Endothelial cell (in vitro differentiated cells): ENCODE measurements around the gene AGR2. TPM values are rescaled to one million over a fixed set of nuclear protein-coding genes. Genes with fewer than 3 reads are reported as not detected.

Experiments
- DNase-seq: peaks from one replicate; pipeline ENCODE4 v3.0.0; 2021; ENCODE audit warnings: low spot score
- H3K27ac Mint-ChIP-seq: one replicate; pipeline ENCODE4 v1.8.0; 2021; ENCODE audit warnings: mixed read lengths, inconsistent platforms; ENCODE audit not compliant: unreplicated experiment
- H3K27me3 Mint-ChIP-seq: one replicate; pipeline ENCODE4 v1.8.0; 2021; ENCODE audit warnings: mild to moderate bottlenecking, moderate library complexity, mixed read lengths, inconsistent platforms; ENCODE audit not compliant: unreplicated experiment
- H3K36me3 Mint-ChIP-seq: one replicate; pipeline ENCODE4 v1.8.0; 2021; ENCODE audit warnings: mild to moderate bottlenecking, low read depth, mixed read lengths, inconsistent platforms; ENCODE audit not compliant: unreplicated experiment
- H3K4me1 Mint-ChIP-seq: one replicate; pipeline ENCODE4 v1.8.0; 2021; ENCODE audit warnings: mild to moderate bottlenecking, mixed read lengths, inconsistent platforms; ENCODE audit not compliant: unreplicated experiment
- H3K4me3 Mint-ChIP-seq: one replicate; pipeline ENCODE4 v1.8.0; 2021; ENCODE audit warnings: mild to moderate bottlenecking, mixed read lengths, inconsistent platforms; ENCODE audit not compliant: unreplicated experiment
- H3K9me3 Mint-ChIP-seq: one replicate; pipeline ENCODE4 v1.8.0; 2021; ENCODE audit warnings: mixed read lengths, inconsistent platforms; ENCODE audit not compliant: unreplicated experiment
- total RNA-seq: library from RNA; stranded (reverse); fragmentation: NEBNext Ultra II Directional; extraction: Animal tissue kit (Norgen Biotek cat#: 25700); gene quantifications from one replicate; pipeline ENCODE4 v1.2.1, GENCODE V29; 2021; ENCODE audit not compliant: unreplicated experiment
- TF ChIP-seq, protein P1 (sequence below): fragments of 200-600 bp; sonication (generic); IDR thresholded peaks from one replicate; pipeline ENCODE4 v1.5.0; 2021; ENCODE audit warnings: antibody characterized with exemption; ENCODE audit not compliant: unreplicated experiment

AGR2 gene
- total RNA-seq, 1 donor from 2014 or later, result not detected

GRCh38 chr7:16839646-16840045 lies 34.8 kb upstream of the AGR2 start:
- Mint-ChIP-seq H3K4me3 (no peak overlapping the region), H3K4me1 (peaks cover 3% of the 10 kb centered on the region)

DNA sequence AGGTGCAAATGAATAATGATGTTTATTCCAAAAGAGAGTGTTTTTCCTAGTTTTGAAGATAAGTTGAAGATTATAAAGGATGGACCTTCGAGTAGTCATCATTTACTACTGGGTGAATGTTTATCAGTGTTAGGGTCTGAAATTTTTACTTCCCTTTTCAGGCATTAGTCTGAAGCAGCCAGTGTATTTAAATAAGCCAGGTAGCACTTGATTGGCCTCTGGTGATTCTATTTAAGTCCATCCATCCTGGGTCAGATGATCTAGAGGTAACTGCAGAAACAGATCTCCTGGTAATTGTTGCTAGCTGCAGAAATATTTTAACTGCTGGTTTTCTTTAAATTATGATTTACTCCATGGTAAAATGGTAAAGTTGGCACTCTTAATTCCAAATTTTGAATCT lies 34.1 kb upstream of the AGR2 start:
- Mint-ChIP-seq H3K4me3 (no peak overlapping the region), H3K27ac (no peak overlapping the region), H3K36me3 (no peaks in the 10 kb centered on the region), H3K4me1 (peaks cover 3% of the 10 kb centered on the region), H3K9me3 (no peaks in the 10 kb centered on the region), H3K27me3 (no peaks in the 10 kb centered on the region)
- DNase-seq, result no peak
- TF ChIP-seq, protein P1, sequence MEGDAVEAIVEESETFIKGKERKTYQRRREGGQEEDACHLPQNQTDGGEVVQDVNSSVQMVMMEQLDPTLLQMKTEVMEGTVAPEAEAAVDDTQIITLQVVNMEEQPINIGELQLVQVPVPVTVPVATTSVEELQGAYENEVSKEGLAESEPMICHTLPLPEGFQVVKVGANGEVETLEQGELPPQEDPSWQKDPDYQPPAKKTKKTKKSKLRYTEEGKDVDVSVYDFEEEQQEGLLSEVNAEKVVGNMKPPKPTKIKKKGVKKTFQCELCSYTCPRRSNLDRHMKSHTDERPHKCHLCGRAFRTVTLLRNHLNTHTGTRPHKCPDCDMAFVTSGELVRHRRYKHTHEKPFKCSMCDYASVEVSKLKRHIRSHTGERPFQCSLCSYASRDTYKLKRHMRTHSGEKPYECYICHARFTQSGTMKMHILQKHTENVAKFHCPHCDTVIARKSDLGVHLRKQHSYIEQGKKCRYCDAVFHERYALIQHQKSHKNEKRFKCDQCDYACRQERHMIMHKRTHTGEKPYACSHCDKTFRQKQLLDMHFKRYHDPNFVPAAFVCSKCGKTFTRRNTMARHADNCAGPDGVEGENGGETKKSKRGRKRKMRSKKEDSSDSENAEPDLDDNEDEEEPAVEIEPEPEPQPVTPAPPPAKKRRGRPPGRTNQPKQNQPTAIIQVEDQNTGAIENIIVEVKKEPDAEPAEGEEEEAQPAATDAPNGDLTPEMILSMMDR, result no peak

More at GRCh38 chr7:16839646-16840045, 34.8 kb upstream of the AGR2 start:
- Mint-ChIP-seq H3K36me3 (no peaks in the 10 kb centered on the region), H3K27me3 (no peaks in the 10 kb centered on the region), H3K9me3 (no peaks in the 10 kb centered on the region), H3K27ac (no peak overlapping the region)
- TF ChIP-seq, protein P1, result no peak
- DNase-seq, result no peak

DNA sequence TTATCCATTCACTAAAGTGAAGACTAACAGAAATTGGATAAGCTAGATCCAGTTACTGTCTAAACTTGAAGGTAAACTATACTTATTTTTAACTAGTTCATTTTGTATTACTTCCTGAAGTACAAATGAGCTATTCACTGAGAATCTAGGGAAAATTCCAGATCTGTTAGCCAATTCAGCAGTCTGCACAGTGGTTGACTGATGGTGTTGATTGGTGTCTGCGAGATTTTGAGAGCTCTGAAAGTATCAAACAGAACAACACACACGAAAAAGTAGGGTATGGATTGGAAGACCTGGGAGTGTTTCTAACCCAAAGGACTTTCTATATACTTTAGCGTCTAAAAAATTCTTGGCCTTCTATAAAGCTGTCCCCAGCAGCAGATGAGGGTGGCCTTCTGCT lies 33.6 kb upstream of the AGR2 start:
- no peaks in the 10 kb centered on the region for H3K27me3 Mint-ChIP-seq
- H3K36me3 Mint-ChIP-seq, result no peaks in the 10 kb centered on the region
- TF ChIP-seq, protein P1, result no peak
- no peak overlapping the region for H3K27ac Mint-ChIP-seq
- DNase-seq, result no peak
- no peaks in the 10 kb centered on the region for H3K9me3 Mint-ChIP-seq
- peaks cover 3% of the 10 kb centered on the region for H3K4me1 Mint-ChIP-seq
- H3K4me3 Mint-ChIP-seq, result no peak overlapping the region

GRCh38 chr7:16836481-16836880 lies 31.7 kb upstream of the AGR2 start:
- Mint-ChIP-seq H3K4me1 (peaks cover 3% of the 10 kb centered on the region), H3K36me3 (no peaks in the 10 kb centered on the region)

GRCh38 chr7:16833373-16833772 lies 28.6 kb upstream of the AGR2 start:
- Mint-ChIP-seq H3K9me3 (no peaks in the 10 kb centered on the region), H3K4me3 (no peak overlapping the region), H3K4me1 (no peaks in the 10 kb centered on the region), H3K27ac (no peak overlapping the region), H3K27me3 (no peaks in the 10 kb centered on the region), H3K36me3 (no peaks in the 10 kb centered on the region)
- TF ChIP-seq, protein P1, result no peak
- no peak for DNase-seq

More at GRCh38 chr7:16836481-16836880, 31.7 kb upstream of the AGR2 start:
- no peak overlapping the region for H3K27ac Mint-ChIP-seq
- no peaks in the 10 kb centered on the region for H3K27me3 Mint-ChIP-seq
- TF ChIP-seq, protein P1, result no peak
- DNase-seq, result no peak
- no peak overlapping the region for H3K4me3 Mint-ChIP-seq
- no peaks in the 10 kb centered on the region for H3K9me3 Mint-ChIP-seq
